Breast epithelium (tissue), 3 donors: ENCODE data around the gene AKT3.

Experiments used
- POLR2A ChIP-seq: fragments of 450-650 bp; IDR thresholded peaks from one replicate; pipeline ENCODE4 v1.6.1; 2016; ENCODE audit warnings: antibody characterized with exemption, mild to moderate bottlenecking, moderate library complexity
- POLR2AphosphoS5 ChIP-seq, 3 donors: sonication (generic); formaldehyde crosslinking; IDR thresholded peaks; one replicate each; pipeline ENCODE4 v1.6.1; 2017; ENCODE audit warnings: antibody characterized with exemption in 3 of 3

GRCh38 chr1:243597383-243597782, 252.7 kb downstream of the AKT3 start:
- no peak for TF ChIP-seq POLR2A
- TF ChIP-seq POLR2AphosphoS5 (IDR thresholded peaks at IDR 0.05) = no peak
